ENCODE measurements around the gene EXOSC9. TPM values are rescaled to one million over a fixed set of nuclear protein-coding genes. Genes with fewer than 3 reads are reported as not detected.
A peak's percentile ranks its signal among the peaks of the same experiment; 100 is the strongest.

Gene EXOSC9
- polyA plus RNA-seq, 1 of the 3 experiments (the other 2 are of a cell fraction): 38.8 TPM

- Histone ChIP-seq H3K79me2 (ENCODE audit: insufficient read depth) (no peaks in the 10 kb centered on the region), H3K4me2 (peak overlapping the region; percentile 80), H3K27me3 (ENCODE audit: insufficient read depth) (no peaks in the 10 kb centered on the region), H3K9ac (peak overlapping the region; percentile 58; the same call in 1 of the 2 replicates), H3K27ac (ENCODE audit: low read depth in 2 of 2, low read length in 1 of 2) (no peak overlapping the region), H3F3A (replicated peaks; ENCODE audit: insufficient read depth) (peaks cover 3% of the 10 kb centered on the region), H3K4me1 (ENCODE audit: control insufficient read depth in 1 of 2, insufficient read depth in 2 of 2, low read depth in 1 of 2, low read length in 1 of 2) (no peaks in the 10 kb centered on the region), H2AFZ (ENCODE audit: low read depth) (peak overlapping the region; percentile 86), H3K9me2 (no peaks in the 10 kb centered on the region), H3K9me3 (no peaks in the 10 kb centered on the region), H4K20me1 (ENCODE audit: insufficient read depth) (no peaks in the 10 kb centered on the region), H3K36me3 (replicated peaks in 1 of 2; ENCODE audit: control insufficient read depth in 1 of 2, insufficient read depth in 2 of 2, low read length in 1 of 2) (peaks cover 0 to 10% of the 10 kb centered on the region in 2 experiments), H3K4me3 (ENCODE audit: low read depth in 2 of 2, low read length in 1 of 2) (peak overlapping the region; percentile 59 to 61)
- TF ChIP-seq SIN3A (IDR thresholded peaks at IDR 0.05; ENCODE audit: borderline replicate concordance, low read depth, low read length) (no peak), JUND (IDR thresholded peaks at IDR 0.05) (no peak), USF1 (IDR thresholded peaks at IDR 0.05; ENCODE audit: borderline replicate concordance, low read depth) (no peak), TAF1 (IDR thresholded peaks at IDR 0.05; ENCODE audit: borderline replicate concordance, low read depth, low read length) (no peak), RXRA (IDR thresholded peaks at IDR 0.05; ENCODE audit: borderline replicate concordance, low read depth) (no peak), YY1 (IDR thresholded peaks at IDR 0.05; ENCODE audit: low read depth) (no peak), CHD2 (IDR thresholded peaks at IDR 0.05; ENCODE audit: low read length, partially characterized antibody) (no peak), TEAD4 (IDR thresholded peaks at IDR 0.05; ENCODE audit: borderline replicate concordance, insufficient read depth) (no peak), TCF12 (IDR thresholded peaks at IDR 0.05) (no peak), RAD21 (IDR thresholded peaks at IDR 0.05; ENCODE audit: low read length) (no peak), FOSL2 (IDR thresholded peaks at IDR 0.05; ENCODE audit: borderline replicate concordance, low read depth) (no peak), RFX5 (IDR thresholded peaks at IDR 0.05; ENCODE audit: low read length) (no peak), REST (IDR thresholded peaks at IDR 0.05; ENCODE audit: low read depth, low read length) (no peak), SMC3 (IDR thresholded peaks at IDR 0.05; ENCODE audit: low read depth, low read length) (no peak), NFIC (IDR thresholded peaks at IDR 0.05; ENCODE audit: borderline replicate concordance) (no peak), FOXJ3 (CRISPR knock-in tag; IDR thresholded peaks at IDR 0.05) (no peak), EZH2phosphoT487 (IDR thresholded peaks at IDR 0.05; ENCODE audit: borderline replicate concordance, low read depth) (no peak), GABPA (IDR thresholded peaks at IDR 0.05; ENCODE audit: low read depth) (no peak), MXI1 (IDR thresholded peaks at IDR 0.05; ENCODE audit: low read depth, low read length) (no peak), POLR2AphosphoS5 (IDR thresholded peaks at IDR 0.05; ENCODE audit: low read depth, low read length) (no peak)
- 49% methylated on average over 13 of the region's 14 CpGs for WGBS (ENCODE audit: low lambda C conversion rate)
- ChIA-PET CTCF (interaction anchor here (1.0 kb wide), 1 partner anchor 136 kb away, joined by 4 read pairs; no protein-coding TSS in a partner anchor), POLR2A (no interaction called here)
- no peak for DNase-seq
Observed at GRCh38 chr4:121764303-121764701, 36.8 kb upstream of the EXOSC9 start.
